HG03280 (cell line): ENCODE results near the gene KPNA2.
"Not testable (repeated sequence)": the region's sequence is repeated elsewhere in the genome, so short reads cannot be mapped to it uniquely, and the experiment has no call there.

Experiments
- ATAC-seq: cut with Tn5 transposase; IDR thresholded peaks from one replicate; pipeline ENCODE4 v1.9.1; 2021; ENCODE audit warnings: mild to moderate bottlenecking, moderate library complexity; ENCODE audit not compliant: unreplicated experiment

The KPNA2 gene

DNA sequence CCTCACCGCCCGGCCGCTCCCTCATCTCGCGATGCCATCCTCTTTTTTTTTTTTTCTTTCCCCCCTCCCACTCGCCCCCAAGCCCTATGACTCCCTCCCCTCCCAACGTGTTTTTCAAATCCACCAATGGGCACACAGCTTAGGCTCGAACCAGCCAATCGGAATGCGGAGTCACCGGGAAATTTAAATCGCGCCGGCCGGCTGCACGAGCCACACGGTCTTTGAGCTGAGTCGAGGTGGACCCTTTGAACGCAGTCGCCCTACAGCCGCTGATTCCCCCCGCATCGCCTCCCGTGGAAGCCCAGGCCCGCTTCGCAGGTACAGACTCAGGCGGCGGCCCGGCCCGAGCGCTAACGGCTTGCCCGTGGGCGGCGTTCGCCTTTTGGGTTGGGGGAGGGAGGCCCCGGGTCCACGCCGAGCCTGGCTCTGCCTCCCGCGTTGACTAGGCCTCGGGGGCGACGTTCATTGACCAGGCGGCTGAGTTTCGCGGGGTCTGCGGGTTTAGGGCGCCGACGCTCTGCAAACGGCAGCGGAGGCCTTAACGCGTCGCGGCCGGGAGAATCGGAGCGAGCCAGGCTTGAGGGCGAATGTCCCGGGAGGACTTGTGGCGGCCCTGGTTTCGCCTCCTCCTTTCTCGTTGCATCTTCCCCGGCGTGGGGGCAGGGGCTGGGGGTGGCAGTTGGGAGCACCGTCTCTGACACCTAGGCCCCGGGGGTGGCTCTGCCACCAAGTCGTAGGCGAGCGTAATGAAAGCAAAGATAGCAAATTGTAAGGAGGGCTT lies at the start of gene KPNA2:
Gene KPNA2 (plus strand): TSS at position 213 of the 781 bp plus-strand sequence. CDS start 1,398 bp downstream, outside the sequence.
- peak; percentile 89 for ATAC-seq

DNA sequence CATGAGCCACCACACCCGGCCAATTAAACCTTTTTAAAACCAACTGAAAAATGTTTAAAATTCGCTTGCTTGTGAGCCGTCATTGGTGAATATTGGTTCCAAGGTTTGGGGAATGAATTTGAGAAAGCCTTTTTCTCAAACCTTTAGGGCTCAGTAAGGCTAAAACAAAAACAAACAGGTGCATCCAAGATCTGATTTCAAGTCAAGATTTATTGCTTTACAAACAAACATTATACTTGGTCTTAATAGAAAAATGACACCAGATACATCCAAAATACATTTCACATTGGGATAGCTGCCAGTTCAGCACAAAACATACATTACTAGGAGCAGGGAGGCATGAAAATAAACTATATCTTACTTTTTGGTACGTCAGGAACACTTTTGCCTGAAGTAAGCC lies 44.6 kb upstream of the KPNA2 start:
- ATAC-seq, result no peak

GRCh38 chr17:67992548-67993152 lies 42.9 kb upstream of the KPNA2 start:
- ATAC-seq, result no peak

GRCh38 chr17:67993153-67993997 lies 42.2 kb upstream of the KPNA2 start:
- ATAC-seq, result peak; percentile 85

GRCh38 chr17:67993998-67994361 lies 41.6 kb upstream of the KPNA2 start:
- ATAC-seq, result no peak

DNA sequence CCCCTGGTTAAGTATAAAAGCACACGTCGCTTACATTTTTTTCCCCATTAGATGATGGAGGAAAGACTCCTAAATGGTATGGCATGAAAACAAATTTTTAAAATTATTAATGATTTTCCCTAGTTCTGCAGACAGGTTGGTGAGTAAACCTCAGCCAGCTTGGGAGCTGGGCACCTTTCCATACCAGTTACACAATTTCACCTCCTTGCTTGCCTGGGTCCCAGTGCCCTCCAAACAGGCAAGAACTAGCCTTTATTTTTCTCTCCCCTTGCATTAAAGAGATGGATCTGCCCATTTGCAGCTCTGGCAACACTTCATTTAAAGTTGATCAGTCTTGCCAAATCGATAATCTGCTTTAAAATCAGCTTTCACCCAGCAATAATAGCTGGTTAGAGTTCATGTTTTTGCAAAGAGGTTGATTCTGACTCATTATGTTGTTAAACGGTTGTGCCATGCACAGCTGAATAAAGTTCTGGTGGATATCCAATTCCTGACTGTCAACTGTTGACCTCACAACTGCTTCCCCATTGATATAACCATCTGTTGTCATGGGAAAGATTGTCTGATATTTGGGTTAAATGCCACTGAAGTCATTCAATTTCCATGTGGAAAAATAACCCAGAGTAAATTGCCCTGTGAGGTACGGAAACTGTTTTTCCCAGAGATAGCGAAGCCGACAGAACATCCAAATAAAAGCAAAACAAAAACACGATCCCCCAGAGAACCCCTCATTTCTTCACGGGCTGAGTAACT lies 40.5 kb upstream of the KPNA2 start:
- no peak for ATAC-seq

DNA sequence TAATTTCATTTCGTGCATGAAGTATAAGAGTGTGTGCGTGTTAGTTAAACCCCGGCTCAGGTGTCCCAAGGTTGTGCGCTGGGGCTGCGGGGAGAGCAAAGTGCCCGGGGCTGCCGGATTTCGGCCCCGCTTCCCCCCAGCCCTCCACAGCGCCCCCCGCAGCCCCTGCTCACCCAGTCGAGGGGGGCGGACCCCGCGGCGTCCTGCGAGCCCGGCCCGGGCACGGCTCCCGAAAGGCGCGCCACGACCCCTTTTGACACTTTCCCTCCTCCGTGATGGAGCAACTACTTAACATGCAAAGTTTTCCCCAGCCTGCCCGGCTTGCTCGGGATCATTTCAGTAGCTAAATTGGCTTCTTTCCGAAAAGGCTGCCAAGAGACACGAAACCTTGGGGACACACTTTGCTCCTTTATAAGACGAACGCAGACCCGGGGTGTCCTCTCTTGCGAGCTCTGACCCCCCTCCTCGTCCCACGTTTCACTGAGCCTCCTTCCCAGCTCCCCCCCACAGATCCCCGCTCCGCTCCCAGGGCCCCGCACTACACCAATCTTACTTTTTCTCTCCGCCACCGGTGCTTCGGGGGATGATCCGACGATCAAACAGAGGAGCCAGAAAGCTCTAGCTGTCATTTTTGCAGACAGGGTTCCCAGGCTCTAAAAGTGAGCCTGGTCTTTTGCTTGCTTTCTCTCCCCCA lies 39.8 kb upstream of the KPNA2 start:
- no peak for ATAC-seq

DNA sequence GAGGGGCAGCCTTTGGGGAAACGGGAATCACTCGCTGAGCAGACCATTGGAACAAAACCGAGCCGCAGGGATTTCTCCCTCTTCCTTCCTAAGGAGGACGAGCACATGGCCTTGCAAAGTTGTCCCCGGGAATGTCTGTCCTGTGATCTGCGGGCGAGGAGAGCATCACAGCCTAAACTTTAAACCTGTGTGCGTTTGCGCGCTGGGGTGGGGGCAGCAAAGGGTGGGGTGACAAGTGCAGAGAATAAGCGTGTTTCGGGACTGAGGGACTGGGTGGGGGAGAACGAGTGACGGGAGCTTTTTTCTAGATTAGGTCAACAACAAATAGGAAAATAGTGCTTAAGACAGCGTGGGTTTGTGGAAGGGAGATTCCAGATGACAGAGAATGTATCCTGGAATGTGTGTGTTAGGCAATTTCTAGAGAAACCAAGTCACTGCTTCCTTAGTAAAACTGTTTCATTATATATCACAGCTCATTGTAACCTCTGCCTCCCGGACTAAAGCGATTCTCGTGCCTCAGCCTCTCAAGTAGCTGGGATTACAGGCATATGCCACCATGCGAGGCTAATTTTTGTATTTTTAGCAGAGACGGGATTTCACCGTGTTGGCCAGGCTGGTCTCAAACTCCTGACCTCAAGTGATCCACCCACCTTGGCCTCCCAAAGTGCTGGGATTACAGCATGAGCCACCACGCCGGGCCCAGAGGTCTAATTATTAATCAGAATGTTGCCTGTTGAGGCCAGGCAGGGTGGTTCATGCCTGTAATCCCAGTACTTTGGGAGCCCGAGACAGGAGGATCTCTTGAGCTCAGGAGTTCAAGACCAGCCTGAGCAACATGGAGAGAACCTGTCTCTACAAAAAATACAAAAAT lies 39.0 kb upstream of the KPNA2 start, which contains the start of gene C17orf58:
Gene C17orf58 (minus strand): TSS at position 169 of the 871 bp plus-strand sequence. CDS start 271 bp downstream, outside the sequence.
- not testable (repeated sequence) for ATAC-seq

DNA sequence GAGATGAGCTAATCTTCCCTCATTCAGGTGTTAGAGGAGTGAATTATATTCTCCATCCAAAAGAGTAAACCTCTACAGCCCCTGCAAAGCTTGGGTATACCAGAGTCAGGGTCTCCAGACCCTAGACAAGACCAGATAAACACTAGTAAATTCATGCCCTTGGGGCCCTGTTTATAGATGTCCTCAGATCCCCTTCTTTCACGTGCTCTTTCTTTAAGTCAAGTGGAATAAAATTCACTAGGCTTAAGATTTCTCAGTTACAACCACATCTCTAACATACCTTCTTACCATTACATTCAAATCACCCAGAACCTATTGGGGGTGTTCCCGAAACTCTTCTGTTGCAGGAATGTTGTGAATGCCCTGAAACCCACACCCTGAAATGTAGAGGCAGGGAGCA lies 37.1 kb upstream of the KPNA2 start:
- ATAC-seq, result no peak

DNA sequence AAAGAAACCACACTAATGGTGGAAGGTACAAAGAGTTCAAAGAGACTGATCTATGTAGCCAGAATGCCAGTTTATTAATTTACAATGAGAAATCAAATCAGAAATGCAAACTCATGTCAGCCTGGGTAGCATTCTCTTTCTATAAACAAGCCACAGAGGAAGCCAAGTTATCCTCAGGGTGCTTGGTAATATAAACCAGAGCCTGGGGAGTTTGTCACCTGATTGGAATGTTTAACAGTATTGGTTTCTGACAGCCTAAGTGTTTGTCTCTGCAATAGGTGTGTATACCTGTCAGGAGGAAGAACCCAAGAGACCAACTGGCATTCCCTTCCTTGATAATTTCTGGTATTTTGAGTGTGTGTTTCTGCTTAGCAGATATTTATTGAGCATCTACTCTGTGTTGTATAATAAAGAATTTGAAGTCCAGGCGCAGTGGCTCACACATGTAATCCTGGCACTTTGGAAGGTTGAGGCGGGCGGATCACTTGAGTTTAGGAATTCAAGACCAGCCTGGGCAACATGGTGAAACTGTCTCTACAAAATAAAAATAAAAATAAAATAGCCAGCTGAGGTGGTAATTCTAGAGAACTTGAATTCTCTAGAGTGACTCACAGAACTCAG lies 36.1 kb upstream of the KPNA2 start:
- ATAC-seq, result no peak

GRCh38 chr17:68004201-68004600 lies 31.3 kb upstream of the KPNA2 start:
- ATAC-seq, result no peak

DNA sequence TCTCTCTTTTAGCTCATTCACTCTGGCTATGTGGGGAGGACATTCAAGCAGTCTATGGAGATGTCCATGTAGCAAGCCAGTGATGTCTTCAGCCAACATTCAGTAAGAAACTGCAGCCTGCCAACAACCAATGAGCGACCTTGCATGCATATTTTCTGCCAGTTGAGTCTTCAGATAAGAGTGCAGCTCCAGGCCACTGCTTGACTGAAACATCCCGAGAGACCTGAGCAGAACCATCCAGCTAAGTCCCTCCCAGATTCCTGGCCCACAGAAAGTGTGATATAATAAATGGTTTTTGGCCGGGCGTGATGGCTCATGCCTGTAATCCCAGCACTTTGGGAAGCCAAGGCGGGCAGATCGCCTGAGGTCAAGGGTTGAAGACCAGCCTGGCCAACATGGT lies 28.7 kb upstream of the KPNA2 start:
- no peak for ATAC-seq

DNA sequence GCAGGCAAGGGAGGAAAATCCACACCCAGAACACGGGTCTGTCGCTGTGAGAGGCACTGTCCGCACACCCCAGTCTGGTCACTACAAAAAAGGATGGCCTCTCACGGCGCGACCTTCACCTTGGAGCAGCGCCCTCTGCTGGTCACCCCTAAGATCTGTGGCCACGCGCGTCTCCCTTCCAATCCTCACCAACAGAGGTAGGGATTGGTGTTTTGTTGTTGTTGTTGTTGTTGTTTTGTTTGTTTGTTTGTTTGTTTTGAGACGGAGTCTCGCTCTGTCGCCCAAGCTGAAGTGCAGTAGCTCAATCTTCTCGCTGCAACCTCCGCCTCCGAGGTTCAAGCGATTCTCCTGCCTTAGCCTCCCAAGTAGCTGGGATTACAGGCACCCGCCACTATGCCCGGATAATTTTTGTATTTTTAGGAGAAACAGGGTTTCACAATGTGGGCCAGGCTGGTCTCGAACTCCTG lies 24.3 kb upstream of the KPNA2 start:
- ATAC-seq, result peak; percentile 68

GRCh38 chr17:68013385-68013784 lies 22.1 kb upstream of the KPNA2 start:
- ATAC-seq, result no peak

DNA sequence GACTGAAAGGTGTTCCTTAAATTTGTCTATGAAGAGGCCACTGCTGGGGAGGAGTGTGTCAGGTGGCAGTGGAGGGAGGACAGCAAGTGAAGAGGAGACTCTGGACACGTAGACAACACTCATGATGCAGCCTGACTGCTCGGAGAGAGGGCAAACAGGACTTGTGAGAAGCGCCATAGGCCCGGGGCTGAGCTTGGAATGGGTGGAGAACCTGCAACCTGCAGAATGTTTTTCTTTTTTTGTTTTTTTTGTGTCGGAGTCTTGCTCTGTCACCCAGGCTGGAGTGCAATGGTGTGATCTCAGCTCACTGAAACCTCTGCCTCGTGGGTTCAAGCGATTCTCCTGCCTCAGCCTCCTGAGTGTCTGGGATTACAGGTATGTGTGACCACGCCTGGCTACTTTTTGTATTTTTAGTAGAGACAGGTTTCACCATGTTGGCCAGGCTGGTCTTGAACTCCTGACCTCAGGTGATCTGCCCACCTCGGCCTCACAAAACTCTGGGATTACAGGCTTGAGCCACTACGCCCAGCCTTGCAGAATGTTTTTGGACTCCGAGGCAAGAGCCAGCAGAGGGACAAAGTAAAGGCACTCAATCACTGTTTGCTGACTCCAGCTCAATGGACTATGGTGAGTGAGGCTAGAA lies 20.3 kb upstream of the KPNA2 start:
- no peak for ATAC-seq

DNA sequence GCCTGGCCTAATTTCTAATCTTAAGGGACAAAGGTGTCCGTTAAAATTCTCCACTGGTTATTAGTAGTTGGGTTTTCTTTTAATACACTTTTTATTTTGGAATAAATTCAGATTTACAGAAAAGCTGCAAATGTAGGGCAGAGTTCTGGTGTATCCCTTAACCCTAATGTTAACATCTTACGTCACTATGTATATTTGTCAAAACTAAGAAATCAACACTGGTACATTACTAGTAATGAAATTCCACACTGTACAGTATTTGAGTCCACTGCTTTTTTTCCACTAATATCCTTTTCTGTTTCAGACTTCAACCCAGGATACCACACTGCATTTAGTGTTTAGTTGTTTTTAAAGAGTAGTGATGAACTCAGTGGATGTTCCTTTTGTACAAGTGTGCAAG lies 18.7 kb upstream of the KPNA2 start:
- no peak for ATAC-seq

- not testable (repeated sequence) for ATAC-seq
These were observed 17.0 kb upstream of the KPNA2 start for GRCh38 chr17:68018493-68018892.

DNA sequence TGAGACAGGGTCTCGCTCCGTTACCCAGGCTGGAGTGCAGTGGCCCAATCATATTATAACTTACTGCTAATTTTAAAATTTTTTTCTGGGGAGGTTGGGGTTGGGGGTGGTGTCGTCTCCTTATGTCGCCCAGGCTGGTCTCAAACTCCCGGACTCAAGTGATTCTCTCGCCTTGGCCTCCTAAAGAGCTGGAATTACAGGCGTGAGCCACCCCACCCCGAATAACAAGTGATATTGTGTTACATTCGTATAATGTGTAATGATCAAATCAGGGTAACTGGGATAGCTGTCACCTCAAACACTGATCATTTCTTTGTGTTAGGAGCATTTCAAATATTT lies 16.2 kb upstream of the KPNA2 start:
- no peak for ATAC-seq
